ENCODE measurements around the gene FZR1.

DNA sequence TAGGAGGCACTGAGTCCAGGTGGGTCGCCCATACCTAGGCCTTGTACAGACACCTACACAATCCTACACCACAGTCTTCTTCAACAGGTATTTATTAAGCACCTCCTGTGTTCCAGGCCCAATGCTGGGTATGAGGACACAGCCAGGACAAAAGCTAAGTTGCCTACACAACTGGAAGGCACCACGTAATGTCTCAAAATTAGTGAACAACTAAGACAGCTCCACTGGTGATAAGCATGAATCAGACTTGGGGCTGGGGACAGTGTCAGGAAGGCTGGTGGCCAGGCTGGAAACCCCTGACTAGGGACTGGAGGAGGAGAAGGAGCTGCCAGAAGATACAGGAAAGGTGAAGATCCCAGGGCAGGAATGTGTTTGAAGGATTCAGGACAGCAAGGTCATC lies 28.2 kb upstream of the FZR1 start:
- TF ChIP-seq POLR2AphosphoS5 (IDR thresholded peaks at IDR 0.05): no peak
- TF ChIP-seq, protein P1, sequence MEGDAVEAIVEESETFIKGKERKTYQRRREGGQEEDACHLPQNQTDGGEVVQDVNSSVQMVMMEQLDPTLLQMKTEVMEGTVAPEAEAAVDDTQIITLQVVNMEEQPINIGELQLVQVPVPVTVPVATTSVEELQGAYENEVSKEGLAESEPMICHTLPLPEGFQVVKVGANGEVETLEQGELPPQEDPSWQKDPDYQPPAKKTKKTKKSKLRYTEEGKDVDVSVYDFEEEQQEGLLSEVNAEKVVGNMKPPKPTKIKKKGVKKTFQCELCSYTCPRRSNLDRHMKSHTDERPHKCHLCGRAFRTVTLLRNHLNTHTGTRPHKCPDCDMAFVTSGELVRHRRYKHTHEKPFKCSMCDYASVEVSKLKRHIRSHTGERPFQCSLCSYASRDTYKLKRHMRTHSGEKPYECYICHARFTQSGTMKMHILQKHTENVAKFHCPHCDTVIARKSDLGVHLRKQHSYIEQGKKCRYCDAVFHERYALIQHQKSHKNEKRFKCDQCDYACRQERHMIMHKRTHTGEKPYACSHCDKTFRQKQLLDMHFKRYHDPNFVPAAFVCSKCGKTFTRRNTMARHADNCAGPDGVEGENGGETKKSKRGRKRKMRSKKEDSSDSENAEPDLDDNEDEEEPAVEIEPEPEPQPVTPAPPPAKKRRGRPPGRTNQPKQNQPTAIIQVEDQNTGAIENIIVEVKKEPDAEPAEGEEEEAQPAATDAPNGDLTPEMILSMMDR (IDR thresholded peaks at IDR 0.05): no peak
- TF ChIP-seq POLR2A (IDR thresholded peaks at IDR 0.05): no peak
- no peak for TF ChIP-seq EP300 (IDR thresholded peaks at IDR 0.05)
